Immature natural killer cell (primary cell): Measurements from ENCODE around the gene TMEM44. TPM values are rescaled to one million over a fixed set of nuclear protein-coding genes. Genes with fewer than 3 reads are reported as not detected.

ENCODE experiments used
- DNase-seq, 3 donors: peaks; one replicate each; pipeline ENCODE4 v3.0.0; 2022; ENCODE audit warnings: mixed read lengths in 1 of 3
- H3K27ac Mint-ChIP-seq, 6 donors: one replicate each; pipeline ENCODE4 v1.8.0; 2020; ENCODE audit warnings: mixed read lengths in 6 of 6, mild to moderate bottlenecking in 5 of 6, inconsistent platforms in 4 of 6, moderate library complexity in 3 of 6
- H3K27me3 Mint-ChIP-seq, 3 donors: one replicate each; pipeline ENCODE4 v1.8.0; 2020 to 2021; ENCODE audit warnings: low read depth in 3 of 3, mild to moderate bottlenecking in 3 of 3, mixed read lengths in 3 of 3, moderate library complexity in 3 of 3, inconsistent platforms in 1 of 3
- H3K36me3 Mint-ChIP-seq, 3 donors: one replicate each; pipeline ENCODE4 v1.8.0; 2020; ENCODE audit warnings: mixed read lengths in 3 of 3, inconsistent platforms in 2 of 3, mild to moderate bottlenecking in 2 of 3
- H3K4me1 Mint-ChIP-seq, 2 donors: one replicate each; pipeline ENCODE4 v1.8.0; 2020; ENCODE audit warnings: inconsistent platforms in 2 of 2, mild to moderate bottlenecking in 2 of 2, mixed read lengths in 2 of 2, moderate library complexity in 1 of 2
- H3K4me3 Mint-ChIP-seq, 5 donors: one replicate each; pipeline ENCODE4 v1.8.0; 2020; ENCODE audit warnings: mild to moderate bottlenecking in 5 of 5, mixed read lengths in 5 of 5, inconsistent platforms in 3 of 5, moderate library complexity in 3 of 5
- H3K9me3 Mint-ChIP-seq, 6 donors: one replicate each; pipeline ENCODE4 v1.8.0; 2020; ENCODE audit warnings: mild to moderate bottlenecking in 6 of 6, mixed read lengths in 6 of 6, inconsistent platforms in 4 of 6, moderate library complexity in 3 of 6
- polyA plus RNA-seq, 3 donors: library from polyadenylated mRNA; unstranded; fragments of 300-500 nt; fragmentation: Illumina TruSeq; gene quantifications; one replicate each; pipeline ENCODE4 v1.2.3, GENCODE V29; 2021

Gene TMEM44
- polyA plus RNA-seq, 3 donors from 2014 or later, result 1.4 TPM; not detected in 1

- no peak overlapping the region for H3K4me3 Mint-ChIP-seq
- H3K4me1 Mint-ChIP-seq, result no peaks in the 10 kb centered on the region
- no peak for DNase-seq
- H3K9me3 Mint-ChIP-seq, result no peaks in the 10 kb centered on the region
- no peak overlapping the region for H3K27ac Mint-ChIP-seq
- H3K27me3 Mint-ChIP-seq, result peaks cover 2 to 18% (median 16%) of the 10 kb centered on the region in 3 donors
- H3K36me3 Mint-ChIP-seq, result no peaks in the 10 kb centered on the region
Observed at GRCh38 chr3:194574639-194575483, 58.4 kb downstream of the TMEM44 start.

- Mint-ChIP-seq H3K27me3 (peaks cover 2 to 18% (median 16%) of the 10 kb centered on the region in 3 donors), H3K36me3 (no peaks in the 10 kb centered on the region), H3K4me1 (no peaks in the 10 kb centered on the region), H3K9me3 (no peaks in the 10 kb centered on the region), H3K27ac (no peak overlapping the region), H3K4me3 (no peak overlapping the region)
- peak in 1 of 3 donors; percentile 14 for DNase-seq
Observed at GRCh38 chr3:194573680-194574437, 59.4 kb downstream of the TMEM44 start.

- peaks cover 0 to 2% (median 0%) of the 10 kb centered on the region in 6 donors for H3K9me3 Mint-ChIP-seq
- H3K27me3 Mint-ChIP-seq, result peaks cover 2 to 18% (median 16%) of the 10 kb centered on the region in 3 donors
Observed at GRCh38 chr3:194572944-194573491, 60.2 kb downstream of the TMEM44 start.

GRCh38 chr3:194572143-194572789 lies 61.0 kb downstream of the TMEM44 start:
- Mint-ChIP-seq H3K4me1 (no peaks in the 10 kb centered on the region), H3K27ac (no peak overlapping the region), H3K9me3 (peaks cover 0 to 2% (median 0%) of the 10 kb centered on the region in 6 donors), H3K4me3 (no peak overlapping the region), H3K27me3 (peaks cover 0 to 18% (median 16%) of the 10 kb centered on the region in 3 donors), H3K36me3 (no peaks in the 10 kb centered on the region)
- DNase-seq, result no peak

More at GRCh38 chr3:194572944-194573491, 60.2 kb downstream of the TMEM44 start:
- H3K4me1 Mint-ChIP-seq, result no peaks in the 10 kb centered on the region
- DNase-seq, result no peak
- no peak overlapping the region for H3K4me3 Mint-ChIP-seq
- no peak overlapping the region for H3K27ac Mint-ChIP-seq
- H3K36me3 Mint-ChIP-seq, result no peaks in the 10 kb centered on the region

- DNase-seq, result no peak
- H3K4me1 Mint-ChIP-seq, result no peaks in the 10 kb centered on the region
- H3K9me3 Mint-ChIP-seq, result peaks cover 0 to 2% (median 0%) of the 10 kb centered on the region in 6 donors
- no peak overlapping the region for H3K27ac Mint-ChIP-seq
- no peak overlapping the region for H3K4me3 Mint-ChIP-seq
- H3K36me3 Mint-ChIP-seq, result no peaks in the 10 kb centered on the region
- H3K27me3 Mint-ChIP-seq, result peaks cover 0 to 18% (median 13%) of the 10 kb centered on the region in 3 donors
Observed at GRCh38 chr3:194571491-194572142, 61.6 kb downstream of the TMEM44 start.

- no peak overlapping the region for H3K4me3 Mint-ChIP-seq
- H3K36me3 Mint-ChIP-seq, result no peaks in the 10 kb centered on the region
- H3K27ac Mint-ChIP-seq, result no peak overlapping the region
- H3K9me3 Mint-ChIP-seq, result peaks cover 0 to 2% (median 0%) of the 10 kb centered on the region in 6 donors
- DNase-seq, result no peak
- peaks cover 0 to 18% (median 11%) of the 10 kb centered on the region in 3 donors for H3K27me3 Mint-ChIP-seq
- H3K4me1 Mint-ChIP-seq, result no peaks in the 10 kb centered on the region
Observed at GRCh38 chr3:194570898-194571297, 62.3 kb downstream of the TMEM44 start.

- DNase-seq, result no peak
- H3K4me3 Mint-ChIP-seq, result no peak overlapping the region
- H3K4me1 Mint-ChIP-seq, result no peaks in the 10 kb centered on the region
- H3K27me3 Mint-ChIP-seq, result peaks cover 0 to 18% (median 11%) of the 10 kb centered on the region in 3 donors
- H3K36me3 Mint-ChIP-seq, result no peaks in the 10 kb centered on the region
- peaks cover 0 to 2% (median 0%) of the 10 kb centered on the region in 6 donors for H3K9me3 Mint-ChIP-seq
- no peak overlapping the region for H3K27ac Mint-ChIP-seq
Observed at GRCh38 chr3:194570235-194570634, 63.0 kb downstream of the TMEM44 start.

- Mint-ChIP-seq H3K4me3 (no peak overlapping the region), H3K4me1 (no peaks in the 10 kb centered on the region), H3K36me3 (no peaks in the 10 kb centered on the region), H3K27me3 (peaks cover 2 to 16% (median 11%) of the 10 kb centered on the region in 3 donors), H3K27ac (no peak overlapping the region), H3K9me3 (peaks cover 0 to 2% (median 0%) of the 10 kb centered on the region in 6 donors)
- no peak for DNase-seq
Observed at GRCh38 chr3:194569252-194569651, 64.0 kb downstream of the TMEM44 start.

GRCh38 chr3:194565597-194566190 lies 67.5 kb downstream of the TMEM44 start:
- no peaks in the 10 kb centered on the region for H3K36me3 Mint-ChIP-seq
- no peaks in the 10 kb centered on the region for H3K4me1 Mint-ChIP-seq
- no peak for DNase-seq
- H3K27me3 Mint-ChIP-seq, result peaks cover 0 to 4% (median 2%) of the 10 kb centered on the region in 3 donors
- peaks cover 0 to 2% (median 0%) of the 10 kb centered on the region in 6 donors for H3K9me3 Mint-ChIP-seq
- no peak overlapping the region for H3K27ac Mint-ChIP-seq
- no peak overlapping the region for H3K4me3 Mint-ChIP-seq

GRCh38 chr3:194562986-194563385 lies 70.2 kb downstream of the TMEM44 start:
- H3K27ac Mint-ChIP-seq, result no peak overlapping the region

GRCh38 chr3:194561306-194561974 lies 71.8 kb downstream of the TMEM44 start:
- H3K27me3 Mint-ChIP-seq, result peaks cover 0 to 5% (median 2%) of the 10 kb centered on the region in 3 donors
- no peak overlapping the region for H3K4me3 Mint-ChIP-seq
- H3K27ac Mint-ChIP-seq, result no peak overlapping the region
- DNase-seq, result no peak
- peaks cover 5 to 7% of the 10 kb centered on the region in 2 donors for H3K4me1 Mint-ChIP-seq
- H3K36me3 Mint-ChIP-seq, result no peaks in the 10 kb centered on the region
- H3K9me3 Mint-ChIP-seq, result no peaks in the 10 kb centered on the region

More at GRCh38 chr3:194562986-194563385, 70.2 kb downstream of the TMEM44 start:
- no peaks in the 10 kb centered on the region for H3K36me3 Mint-ChIP-seq
- no peaks in the 10 kb centered on the region for H3K9me3 Mint-ChIP-seq
- H3K27me3 Mint-ChIP-seq, result peaks cover 0 to 4% (median 2%) of the 10 kb centered on the region in 3 donors
- no peaks in the 10 kb centered on the region for H3K4me1 Mint-ChIP-seq
- no peak for DNase-seq
- H3K4me3 Mint-ChIP-seq, result peak overlapping the region in 1 of 5 donors; percentile 33

GRCh38 chr3:194560047-194560446 lies 73.2 kb downstream of the TMEM44 start:
- H3K36me3 Mint-ChIP-seq, result no peaks in the 10 kb centered on the region
- no peak overlapping the region for H3K27ac Mint-ChIP-seq
- H3K4me1 Mint-ChIP-seq, result peaks cover 7 to 9% of the 10 kb centered on the region in 2 donors

More at GRCh38 chr3:194560047-194560446, 73.2 kb downstream of the TMEM44 start:
- Mint-ChIP-seq H3K9me3 (no peaks in the 10 kb centered on the region), H3K4me3 (no peak overlapping the region), H3K27me3 (peaks cover 0 to 4% (median 2%) of the 10 kb centered on the region in 3 donors)
- no peak for DNase-seq
